Amniotic epithelial cell (primary cell): ENCODE data around the gene GLIPR2.
"Not testable (repeated sequence)": the region's sequence is repeated elsewhere in the genome, so short reads cannot be mapped to it uniquely, and the experiment has no call there.

ENCODE experiments used
- DNase-seq: peaks from one replicate; pipeline ENCODE4 v3.0.0-alpha.2; 2010; ENCODE audit warnings: low read depth

GLIPR2 gene

GRCh38 chr9:36123515-36123914 lies 13.0 kb upstream of the GLIPR2 start:
- no peak for DNase-seq

DNA sequence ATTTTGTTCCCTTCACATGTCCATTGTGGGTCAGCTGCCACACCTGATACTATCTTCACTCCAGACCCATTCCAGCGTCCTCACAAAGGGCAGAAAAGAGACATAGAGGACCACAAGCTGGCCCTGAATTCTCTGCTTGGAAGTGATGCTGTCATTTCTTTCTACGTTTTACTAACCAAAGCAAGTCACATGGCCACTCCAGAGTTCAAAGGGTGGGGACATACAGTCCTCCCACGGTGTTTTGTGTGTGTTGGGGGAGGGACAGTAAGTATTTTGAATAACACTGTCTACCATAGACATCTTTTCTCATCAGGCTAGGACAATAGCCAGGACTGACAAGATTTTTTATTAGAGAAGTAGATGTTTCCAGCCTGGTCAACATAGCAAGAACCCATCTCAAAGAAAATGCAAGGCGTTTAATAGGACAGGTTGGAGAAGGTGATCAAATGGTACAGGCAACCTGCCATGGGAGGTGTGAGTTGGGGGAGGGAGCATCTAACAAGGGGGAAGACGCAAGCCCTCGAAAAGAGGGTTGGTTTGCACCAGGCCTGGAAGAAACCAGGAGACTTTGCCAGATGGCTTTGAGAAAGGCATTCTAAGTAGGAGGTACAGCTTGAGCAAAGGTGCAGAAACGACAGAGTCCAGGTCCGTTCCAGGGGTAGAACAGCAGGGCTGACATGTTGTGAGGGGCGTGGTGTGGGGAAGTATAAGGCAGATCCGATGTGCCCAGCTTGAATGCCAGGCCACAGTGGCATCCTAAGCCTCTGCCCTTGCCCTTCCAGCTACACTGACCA lies 11.3 kb upstream of the GLIPR2 start:
- DNase-seq = no peak

DNA sequence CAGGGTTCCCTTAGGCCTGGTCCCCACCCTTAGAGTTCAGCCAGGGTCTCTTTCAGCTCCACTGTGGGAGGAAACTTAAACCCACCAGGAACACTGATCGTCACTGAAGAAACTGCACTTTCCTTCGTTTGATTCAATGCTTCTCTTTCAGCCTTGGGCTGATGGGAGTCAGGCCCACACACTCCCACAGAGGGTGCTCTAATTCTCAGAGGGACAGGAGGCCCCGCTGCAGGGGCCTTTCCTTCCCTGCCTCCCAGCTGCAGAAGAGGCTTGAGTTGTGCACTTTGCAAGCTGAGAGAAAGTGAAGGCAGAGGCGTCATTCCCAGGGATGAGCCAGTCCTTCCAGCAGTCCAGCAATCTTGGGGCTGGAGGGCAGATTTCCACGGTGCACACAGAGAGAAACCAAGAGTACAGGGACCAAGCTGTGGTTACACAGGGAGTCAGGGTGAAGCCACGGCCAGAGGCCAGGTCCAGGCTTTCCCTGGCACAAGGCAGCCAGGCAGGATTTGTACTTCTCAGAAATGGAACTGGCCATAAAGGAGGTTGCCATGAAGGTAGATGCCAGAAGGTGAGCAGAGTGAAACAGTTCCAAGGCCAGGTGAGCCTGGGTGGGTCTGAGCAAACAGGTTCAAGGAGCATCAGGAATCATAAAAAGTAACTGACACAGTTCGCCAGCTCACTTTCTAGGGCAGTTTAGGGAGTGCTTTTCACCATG lies 10.4 kb upstream of the GLIPR2 start:
- no peak for DNase-seq

DNA sequence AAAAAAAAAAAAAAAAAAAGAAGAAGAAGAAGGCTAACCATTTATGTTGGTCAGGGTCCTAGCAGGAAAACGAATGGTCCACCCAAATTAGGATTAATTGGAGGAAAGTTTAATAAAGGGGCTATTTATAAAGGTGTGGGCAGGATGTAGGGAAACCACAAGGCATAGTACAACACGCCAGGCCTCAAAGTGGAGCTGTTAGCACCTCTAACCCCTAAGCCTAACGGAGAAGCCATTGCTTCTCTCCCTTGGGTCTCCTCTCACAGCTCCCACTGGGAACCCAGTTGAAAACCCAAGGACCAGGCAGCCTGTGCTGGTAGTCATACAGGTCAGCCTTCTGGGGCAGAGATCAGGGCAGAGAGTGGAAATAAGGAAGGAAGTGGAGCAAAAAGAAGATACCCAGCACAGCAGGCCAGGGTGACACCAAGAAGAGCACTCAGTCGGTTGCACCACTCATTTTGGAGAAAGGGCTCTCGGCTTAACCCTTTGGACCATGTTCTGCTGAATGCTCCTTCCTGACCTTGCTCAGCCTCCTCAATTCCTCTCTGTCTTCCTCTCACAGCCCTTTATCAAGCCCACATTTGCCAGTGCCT lies 8.8 kb upstream of the GLIPR2 start:
- no peak for DNase-seq

GRCh38 chr9:36128349-36128748 lies 8.2 kb upstream of the GLIPR2 start:
- no peak for DNase-seq

- DNase-seq = peak; percentile 68
These were observed 7.4 kb upstream of the GLIPR2 start for GRCh38 chr9:36129139-36129538.

- DNase-seq = not testable (repeated sequence)
These were observed 4.9 kb upstream of the GLIPR2 start for GRCh38 chr9:36131666-36132065.

DNA sequence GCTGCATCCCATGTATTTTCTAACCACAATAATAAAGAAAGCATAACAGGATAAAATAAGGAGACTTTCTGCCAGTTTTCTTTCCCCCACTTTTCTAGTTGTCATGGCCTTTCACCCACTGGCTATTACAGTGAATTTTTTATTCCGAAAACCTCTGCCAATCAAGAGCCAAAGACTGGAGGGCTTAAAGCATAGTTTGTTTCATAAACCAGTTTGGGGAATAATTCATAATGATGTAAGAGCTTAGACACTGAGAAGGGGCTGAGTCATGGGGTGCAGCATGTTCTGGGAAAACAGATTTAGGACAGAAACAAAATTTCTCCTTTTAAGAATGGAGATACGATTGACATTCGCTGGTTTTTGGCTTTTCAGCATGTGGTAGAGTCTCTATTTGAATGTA lies 4.4 kb upstream of the GLIPR2 start:
- DNase-seq = peak; percentile 68

GRCh38 chr9:36134761-36135505 lies 1.6 kb upstream of the GLIPR2 start:
- DNase-seq = no peak

GRCh38 chr9:36135741-36136271 lies 727 bp upstream of the GLIPR2 start:
- no peak for DNase-seq

- DNase-seq = no peak
These were observed 410 bp downstream of the GLIPR2 start for GRCh38 chr9:36136894-36137391.

DNA sequence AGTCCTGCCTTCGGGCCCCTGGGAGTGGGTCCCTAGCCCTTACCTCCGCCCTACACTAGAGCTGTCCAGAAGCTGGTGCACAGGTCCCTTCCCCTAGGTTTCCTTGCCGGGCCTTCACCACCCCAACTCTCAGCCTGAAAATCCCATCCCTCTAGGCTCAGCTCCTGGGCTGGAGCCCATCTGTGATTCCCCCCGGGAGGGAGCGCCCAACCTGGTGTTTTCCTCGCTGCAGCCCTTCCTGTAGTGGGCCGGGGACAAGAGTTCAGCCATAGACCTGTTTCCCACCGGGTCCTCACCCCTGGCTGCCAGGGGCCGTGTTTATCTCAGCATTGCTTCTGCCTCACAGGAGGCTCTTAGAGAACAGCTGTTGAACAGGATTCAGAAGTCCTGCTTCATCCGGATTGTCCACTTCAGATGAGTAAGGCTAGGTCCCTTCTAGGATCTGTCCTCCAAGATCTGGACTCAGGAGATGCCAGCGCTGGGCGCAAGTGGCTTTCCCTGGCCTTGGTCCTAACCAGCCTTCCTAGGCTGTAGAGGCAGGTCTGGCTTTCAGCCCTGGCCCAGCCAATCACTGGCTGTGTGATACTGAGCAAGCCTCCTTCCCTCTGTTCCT lies 965 bp downstream of the GLIPR2 start:
- no peak for DNase-seq

DNA sequence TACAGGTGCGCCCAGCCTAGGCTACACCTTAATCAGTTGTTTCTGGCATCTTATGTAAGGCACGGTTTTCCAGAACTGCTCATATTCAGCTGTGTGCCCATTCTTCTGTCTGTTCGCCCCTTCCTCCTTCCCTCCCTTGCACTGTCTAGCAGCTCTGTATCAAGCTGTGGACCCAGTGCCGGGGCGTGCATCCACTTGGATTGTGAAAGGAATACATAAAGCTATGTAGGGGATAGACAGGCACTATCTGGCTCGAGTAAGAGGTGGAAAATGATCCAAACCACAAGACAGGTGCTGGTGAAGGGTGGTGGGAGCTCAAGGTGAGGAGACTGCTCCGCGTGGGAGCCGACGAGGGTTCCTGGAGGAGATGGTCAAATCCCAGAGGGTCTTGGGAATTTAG lies 2.0 kb downstream of the GLIPR2 start:
- DNase-seq = no peak

DNA sequence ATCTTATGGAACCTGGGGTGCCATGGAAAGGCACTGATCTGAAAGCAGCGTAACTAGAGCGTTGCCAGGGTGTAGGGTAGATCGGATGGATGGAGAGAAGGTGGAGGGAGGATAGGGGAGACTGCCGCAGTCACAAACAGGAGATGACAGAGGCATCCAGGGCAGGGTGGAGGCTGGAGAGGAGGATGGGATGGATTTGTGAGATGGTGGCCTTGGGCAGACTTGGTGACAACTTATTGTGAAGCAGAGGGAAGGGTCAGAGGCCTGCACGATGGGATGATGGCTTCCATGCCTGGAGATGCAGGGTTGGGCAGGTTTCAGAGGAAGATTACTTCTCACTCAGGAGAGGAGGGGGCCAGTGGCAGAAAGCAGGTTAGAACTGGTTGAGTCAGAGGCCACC lies 2.4 kb downstream of the GLIPR2 start:
- no peak for DNase-seq

DNA sequence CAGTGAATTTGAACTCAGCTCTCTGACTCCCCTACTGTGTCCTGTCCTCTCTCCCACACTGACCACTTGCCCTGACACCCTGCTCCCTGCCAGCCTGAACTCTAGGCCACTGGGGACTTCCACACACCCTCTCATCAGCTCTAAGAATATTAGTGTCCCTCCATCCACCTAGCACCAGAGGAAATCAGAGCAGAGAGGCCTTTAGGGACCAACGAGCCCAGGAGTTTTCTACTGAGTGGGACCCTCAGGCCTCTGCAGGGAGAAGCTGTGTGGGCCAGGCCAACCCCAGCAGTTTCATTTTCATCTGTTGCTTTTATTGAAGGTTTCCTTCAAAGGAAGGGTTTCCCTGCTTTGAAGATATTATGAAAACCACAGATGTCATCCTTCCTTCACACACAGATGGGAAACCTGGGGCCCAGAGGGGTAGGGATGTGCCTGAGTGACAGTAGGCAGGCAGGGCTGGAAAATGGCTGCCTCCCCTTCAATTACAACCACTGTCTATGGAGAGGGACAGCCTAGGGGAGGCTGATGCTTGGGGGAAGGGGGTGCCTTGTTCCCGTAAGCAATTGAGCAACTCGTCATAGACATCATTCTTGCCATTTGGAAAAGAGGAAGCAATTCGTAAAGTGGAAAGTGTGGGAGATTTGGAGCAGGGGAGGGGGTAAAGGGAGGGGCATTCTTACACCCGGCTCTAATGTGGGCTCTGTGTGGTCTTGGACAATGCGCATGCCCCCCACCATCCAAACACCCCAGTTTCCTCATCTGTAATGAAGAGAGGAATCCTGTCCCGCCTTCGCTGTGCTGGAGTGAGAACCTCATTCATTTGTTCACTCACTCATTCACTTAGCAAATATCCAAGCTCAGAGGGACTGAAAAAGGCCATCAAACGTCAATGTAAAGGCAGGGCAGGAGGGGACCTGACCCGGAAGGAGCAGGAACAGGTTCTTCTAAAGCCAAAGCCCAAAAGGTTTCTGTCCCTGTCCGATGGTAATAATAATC lies 3.9 kb downstream of the GLIPR2 start:
- no peak for DNase-seq

GRCh38 chr9:36141288-36141687 lies 4.8 kb downstream of the GLIPR2 start:
- DNase-seq = no peak

GRCh38 chr9:36141761-36142160 lies 5.2 kb downstream of the GLIPR2 start:
- DNase-seq = no peak

DNA sequence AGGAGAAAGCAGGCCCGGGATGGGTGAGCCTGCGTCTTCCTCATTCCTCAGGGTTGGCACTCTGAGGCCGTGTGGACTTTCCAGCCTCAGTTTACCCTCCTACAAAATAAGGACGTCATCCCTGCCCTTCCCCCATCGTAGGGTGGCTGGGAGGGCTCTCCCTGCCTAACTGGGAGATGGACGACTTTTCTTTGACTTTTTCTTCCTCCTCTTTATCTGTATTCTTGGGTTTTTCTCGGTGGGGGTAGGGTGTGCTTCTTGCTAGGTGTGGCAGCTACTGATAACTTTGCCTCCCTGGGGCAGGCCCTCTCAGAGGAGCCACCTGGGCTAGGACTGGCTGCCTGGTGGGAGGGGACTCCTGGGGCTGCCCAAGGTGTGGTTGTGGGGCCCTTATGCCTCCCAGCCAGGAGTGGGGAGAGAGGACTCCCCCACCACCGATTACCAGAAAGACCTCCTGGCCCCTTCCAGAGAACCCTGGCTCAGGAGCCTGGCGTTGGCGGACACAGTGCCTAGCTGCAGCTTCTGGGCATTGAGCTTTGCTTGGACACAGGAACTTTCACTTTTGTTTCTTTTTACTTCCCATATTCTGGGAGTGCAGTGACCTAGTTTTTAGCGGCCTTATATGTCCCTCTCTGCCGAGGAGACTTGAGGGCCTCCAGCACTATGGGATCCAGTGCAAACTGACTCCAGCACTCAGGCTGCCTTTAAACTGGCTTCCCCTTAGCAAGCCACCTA lies 6.1 kb downstream of the GLIPR2 start:
- no peak for DNase-seq

DNA sequence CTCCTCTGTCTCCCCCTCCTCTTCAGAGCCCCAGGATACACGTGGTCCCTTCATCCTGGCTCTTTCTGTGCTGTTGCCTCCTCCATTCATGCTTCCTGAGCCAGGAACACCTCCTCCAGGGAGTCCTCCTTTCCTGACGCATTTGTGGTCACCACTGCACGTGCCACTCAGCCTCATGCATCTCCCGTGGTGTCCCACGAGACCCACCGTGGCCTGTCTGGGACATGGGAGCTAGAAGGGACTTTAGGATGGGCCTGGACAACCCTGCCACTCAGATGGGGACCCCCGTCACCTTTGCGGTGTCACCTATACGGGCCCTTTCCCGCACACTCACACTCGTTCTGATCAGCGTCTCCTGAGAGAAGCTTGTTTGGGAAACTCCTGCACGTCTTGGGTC lies 6.7 kb downstream of the GLIPR2 start:
- no peak for DNase-seq
